GM10248 (cell line): ENCODE measurements around the gene ESPN.

Source experiments
- CTCF ChIA-PET: fragments of 300-600 bp; sonication (Branson Sonifier 250); formaldehyde crosslinking; extraction: SDS; loops from one replicate; lab custom pipeline; 2021; ENCODE audit warnings: antibody characterized with exemption; lab: Yijun Ruan, JAX
- POLR2A ChIA-PET: fragments of 350-650 bp; sonication (Branson Sonifier 250); formaldehyde crosslinking; extraction: SDS; loops from one replicate; lab custom pipeline; 2020; ENCODE audit warnings: antibody characterized with exemption; lab: Yijun Ruan, JAX
- DNase-seq: peaks from one replicate; pipeline ENCODE4 v3.0.0; 2012; ENCODE audit errors: extremely low spot score
- TF ChIP-seq, protein P1 (sequence below): IDR thresholded peaks from 2 replicates; pipeline ENCODE4 v1.5.1; 2012; ENCODE audit warnings: mild to moderate bottlenecking, low read depth; ENCODE audit errors: extremely low read depth, missing control alignments, control extremely low read depth

ESPN gene

DNA sequence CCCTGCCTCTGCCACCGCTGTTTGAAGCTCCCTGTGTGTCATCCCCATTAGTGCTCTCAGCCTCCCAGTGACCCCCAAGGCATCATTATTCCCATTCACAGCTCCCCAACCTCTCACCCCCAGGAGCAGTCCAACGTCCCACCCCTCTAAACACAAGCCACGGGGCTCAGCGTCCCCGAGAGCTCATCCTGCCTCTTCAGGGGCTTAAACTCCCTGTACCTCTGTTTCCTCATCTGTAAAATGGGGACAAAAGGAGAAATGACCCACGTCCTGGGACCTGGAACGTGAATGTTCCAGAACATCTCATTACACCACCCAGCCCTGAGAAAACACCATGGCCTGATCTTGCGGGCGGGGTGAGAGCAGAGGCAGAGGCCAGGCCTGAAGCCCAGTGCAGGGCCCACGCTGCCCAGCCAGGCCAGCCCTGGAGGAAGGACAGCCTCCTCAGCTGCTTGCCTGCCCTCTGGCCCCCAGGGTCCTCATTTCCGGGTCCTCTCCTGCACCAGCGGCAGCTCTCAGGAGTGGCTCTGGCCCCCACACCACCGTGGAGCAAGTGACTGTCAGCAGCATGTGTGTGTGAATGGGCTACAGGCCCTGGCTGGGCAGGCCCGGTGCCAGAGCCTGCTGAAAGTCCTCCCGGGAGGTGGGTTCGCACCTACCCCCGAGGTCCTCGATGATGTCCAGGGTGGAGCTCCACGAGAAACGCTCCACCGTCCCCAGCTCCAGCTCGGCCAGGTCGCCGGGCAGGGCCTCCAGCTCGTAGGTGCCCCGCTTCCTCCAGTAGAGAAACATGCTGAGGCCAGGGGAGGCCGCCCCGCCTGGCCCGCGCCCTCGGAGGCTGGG is 81.0 kb downstream of the ESPN start:
- CTCF ChIA-PET: interaction anchor here (1.3 to 1.7 kb wide), 2 partner anchors 16 to 141 kb away, joined by 5 to 7 read pairs; no protein-coding TSS in a partner anchor
- POLR2A ChIA-PET: no interaction called here
- no peak for DNase-seq
- TF ChIP-seq, protein P1, sequence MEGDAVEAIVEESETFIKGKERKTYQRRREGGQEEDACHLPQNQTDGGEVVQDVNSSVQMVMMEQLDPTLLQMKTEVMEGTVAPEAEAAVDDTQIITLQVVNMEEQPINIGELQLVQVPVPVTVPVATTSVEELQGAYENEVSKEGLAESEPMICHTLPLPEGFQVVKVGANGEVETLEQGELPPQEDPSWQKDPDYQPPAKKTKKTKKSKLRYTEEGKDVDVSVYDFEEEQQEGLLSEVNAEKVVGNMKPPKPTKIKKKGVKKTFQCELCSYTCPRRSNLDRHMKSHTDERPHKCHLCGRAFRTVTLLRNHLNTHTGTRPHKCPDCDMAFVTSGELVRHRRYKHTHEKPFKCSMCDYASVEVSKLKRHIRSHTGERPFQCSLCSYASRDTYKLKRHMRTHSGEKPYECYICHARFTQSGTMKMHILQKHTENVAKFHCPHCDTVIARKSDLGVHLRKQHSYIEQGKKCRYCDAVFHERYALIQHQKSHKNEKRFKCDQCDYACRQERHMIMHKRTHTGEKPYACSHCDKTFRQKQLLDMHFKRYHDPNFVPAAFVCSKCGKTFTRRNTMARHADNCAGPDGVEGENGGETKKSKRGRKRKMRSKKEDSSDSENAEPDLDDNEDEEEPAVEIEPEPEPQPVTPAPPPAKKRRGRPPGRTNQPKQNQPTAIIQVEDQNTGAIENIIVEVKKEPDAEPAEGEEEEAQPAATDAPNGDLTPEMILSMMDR: no peak

DNA sequence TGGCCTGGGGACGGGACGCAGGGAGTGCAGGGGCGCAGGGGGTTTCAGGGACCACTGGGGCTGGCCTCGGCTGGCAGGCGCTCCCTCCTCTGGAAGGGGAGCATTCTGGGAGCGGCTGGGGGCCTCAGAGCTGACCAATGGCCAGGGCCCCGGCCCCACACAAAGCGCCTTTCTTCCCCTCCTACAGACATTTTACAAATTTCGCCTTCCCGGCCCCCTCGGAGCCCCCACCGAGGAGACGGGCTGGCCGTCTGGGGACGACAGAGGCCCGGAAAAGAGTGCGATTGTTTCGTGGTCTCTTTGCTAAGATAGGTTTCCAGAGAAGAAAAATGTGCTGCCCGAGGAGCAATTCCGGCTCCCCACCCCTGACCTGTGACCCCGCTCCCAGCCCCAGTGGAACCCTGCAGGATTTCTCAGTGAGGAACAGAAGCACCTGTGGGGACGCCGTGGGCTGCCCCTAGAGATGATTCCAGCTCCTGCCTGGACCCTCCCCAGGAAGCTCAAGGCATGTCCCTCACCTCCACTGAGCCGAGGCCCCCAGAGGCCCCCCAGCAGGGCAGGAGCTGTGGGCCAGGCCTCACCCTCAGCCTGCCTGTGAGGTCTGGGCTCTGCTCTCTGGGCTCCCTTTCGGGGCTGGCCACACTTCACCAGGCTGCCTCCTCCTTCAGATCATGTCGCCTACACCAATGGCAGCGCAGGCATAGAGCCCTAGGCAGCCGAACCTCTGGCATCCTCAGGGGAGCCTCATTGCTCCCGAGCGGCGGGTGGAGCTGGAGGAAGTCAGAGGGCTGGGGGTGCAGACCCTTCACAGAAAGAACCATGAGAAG is 81.8 kb downstream of the ESPN start:
- ChIA-PET CTCF (interaction anchor here (1.2 to 1.7 kb wide), 3 partner anchors 8 to 140 kb away, joined by 5 read pairs; no protein-coding TSS in a partner anchor), POLR2A (no interaction called here)
- DNase-seq: no peak
- TF ChIP-seq, protein P1: no peak

DNA sequence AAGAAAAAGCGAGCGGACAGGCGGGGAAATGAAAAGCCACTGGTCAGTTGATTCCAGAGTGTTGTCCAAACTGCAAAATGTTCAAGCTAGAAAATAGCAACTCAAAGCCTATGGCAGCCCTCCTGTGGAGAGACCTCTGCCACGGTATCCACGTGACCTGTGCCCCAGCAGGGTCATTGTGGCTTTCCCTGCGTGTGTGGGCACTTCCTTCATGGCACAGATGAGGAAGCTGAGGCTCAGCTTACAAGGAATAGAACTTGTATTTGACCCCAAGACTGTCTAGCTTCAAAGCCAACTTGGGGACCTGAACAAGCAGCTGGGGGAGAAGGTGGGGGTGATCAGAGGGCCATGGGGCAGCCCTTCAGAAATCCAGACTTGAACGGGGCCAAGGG is 82.5 kb downstream of the ESPN start:
- TF ChIP-seq, protein P1: no peak
- no peak for DNase-seq
- CTCF ChIA-PET: interaction anchor here (1.2 to 1.4 kb wide), 2 partner anchors 9 to 16 kb away, joined by 5 read pairs; no protein-coding TSS in a partner anchor
- POLR2A ChIA-PET: interaction anchor here (0.6 kb wide), 1 partner anchor 211 kb away, joined by 5 read pairs; no protein-coding TSS in a partner anchor

DNA sequence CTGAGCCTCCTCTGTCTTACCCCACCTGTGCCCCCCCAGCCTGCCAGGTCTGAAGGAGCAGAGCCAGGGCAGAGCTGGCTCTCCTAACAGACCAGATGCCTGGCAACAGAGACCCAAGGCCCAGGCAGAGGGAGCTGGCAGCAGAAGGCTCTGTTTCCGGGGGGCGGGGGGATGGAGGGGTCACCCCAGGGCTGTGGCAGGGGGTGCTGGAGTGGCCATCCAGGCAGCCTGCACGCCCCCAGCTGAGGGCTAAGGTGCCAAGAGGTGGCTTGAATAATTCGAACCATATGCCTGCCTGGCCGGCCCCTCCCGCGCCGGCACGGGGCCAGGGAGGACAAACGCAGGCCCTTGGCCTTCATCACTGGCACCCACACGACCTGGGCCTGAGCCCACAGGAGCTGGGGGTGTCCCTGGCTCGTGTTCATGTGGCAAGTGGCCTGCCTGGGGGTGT is 82.9 kb downstream of the ESPN start:
- TF ChIP-seq, protein P1: no peak
- POLR2A ChIA-PET: interaction anchor here (0.6 kb wide), 1 partner anchor 212 kb away, joined by 5 read pairs; no protein-coding TSS in a partner anchor
- no peak for DNase-seq
- CTCF ChIA-PET: interaction anchor here (1.2 to 1.4 kb wide), 2 partner anchors 9 to 16 kb away, joined by 5 read pairs; no protein-coding TSS in a partner anchor

DNA sequence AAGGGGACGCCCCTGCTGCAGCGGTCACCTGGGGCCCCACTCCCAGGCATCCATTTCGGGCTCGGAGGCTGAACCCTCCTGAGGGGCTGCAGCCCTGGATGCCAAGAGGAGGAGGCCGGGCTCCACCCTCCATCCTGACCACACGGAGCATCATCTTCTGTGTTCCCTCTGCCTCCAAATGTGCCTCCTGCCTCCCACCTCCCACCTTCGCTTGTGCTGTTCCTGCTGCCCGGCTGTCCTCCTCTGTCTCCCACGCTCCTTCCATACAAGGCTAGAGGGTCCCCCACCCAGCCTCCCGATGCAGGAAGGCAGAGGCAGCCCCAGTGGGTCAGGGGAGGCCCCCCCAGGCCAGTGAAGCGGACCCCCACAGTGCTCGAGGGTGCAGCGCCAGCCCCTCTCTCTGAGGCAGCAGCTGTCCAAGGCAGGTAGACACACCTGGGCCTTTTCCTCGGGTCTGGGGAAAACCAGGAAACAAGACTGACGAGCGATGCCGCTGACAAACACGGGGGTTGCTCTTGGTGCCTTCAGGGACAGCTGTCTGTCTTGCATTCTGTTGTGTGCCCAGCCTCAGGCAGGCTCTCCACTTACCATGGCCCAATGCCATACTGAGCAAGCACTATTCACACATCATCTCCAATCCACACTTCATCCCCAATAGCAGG is 83.7 kb downstream of the ESPN start:
- POLR2A ChIA-PET: no interaction called here
- TF ChIP-seq, protein P1: no peak
- CTCF ChIA-PET: interaction anchor here (1.0 to 1.3 kb wide), 4 partner anchors 15 to 22 kb away, joined by 3 to 5 read pairs (median 3); no protein-coding TSS in a partner anchor
- DNase-seq: no peak
